ENCODE data around the gene BRD8.

DNA sequence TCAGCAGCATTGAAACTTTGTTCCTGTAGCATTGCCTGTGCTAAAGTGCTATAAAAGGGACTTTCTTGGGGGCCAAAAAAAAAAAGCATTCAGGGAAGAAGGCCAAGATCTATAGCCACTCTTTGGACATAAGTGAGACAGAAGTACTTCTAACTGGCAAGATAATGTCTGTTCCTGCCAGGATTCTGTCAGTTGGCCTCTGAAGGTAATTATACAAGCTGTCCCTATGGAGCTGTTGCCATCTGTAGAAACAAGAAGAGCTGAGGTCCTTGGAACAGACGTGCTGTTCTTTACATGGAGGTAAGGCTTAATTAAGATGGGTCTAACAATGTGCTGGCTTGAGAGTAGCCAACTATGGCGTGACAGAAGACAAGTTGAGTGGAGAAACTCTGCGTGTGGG is 10.2 kb upstream of the BRD8 start:
- TF ChIP-seq, protein P1, sequence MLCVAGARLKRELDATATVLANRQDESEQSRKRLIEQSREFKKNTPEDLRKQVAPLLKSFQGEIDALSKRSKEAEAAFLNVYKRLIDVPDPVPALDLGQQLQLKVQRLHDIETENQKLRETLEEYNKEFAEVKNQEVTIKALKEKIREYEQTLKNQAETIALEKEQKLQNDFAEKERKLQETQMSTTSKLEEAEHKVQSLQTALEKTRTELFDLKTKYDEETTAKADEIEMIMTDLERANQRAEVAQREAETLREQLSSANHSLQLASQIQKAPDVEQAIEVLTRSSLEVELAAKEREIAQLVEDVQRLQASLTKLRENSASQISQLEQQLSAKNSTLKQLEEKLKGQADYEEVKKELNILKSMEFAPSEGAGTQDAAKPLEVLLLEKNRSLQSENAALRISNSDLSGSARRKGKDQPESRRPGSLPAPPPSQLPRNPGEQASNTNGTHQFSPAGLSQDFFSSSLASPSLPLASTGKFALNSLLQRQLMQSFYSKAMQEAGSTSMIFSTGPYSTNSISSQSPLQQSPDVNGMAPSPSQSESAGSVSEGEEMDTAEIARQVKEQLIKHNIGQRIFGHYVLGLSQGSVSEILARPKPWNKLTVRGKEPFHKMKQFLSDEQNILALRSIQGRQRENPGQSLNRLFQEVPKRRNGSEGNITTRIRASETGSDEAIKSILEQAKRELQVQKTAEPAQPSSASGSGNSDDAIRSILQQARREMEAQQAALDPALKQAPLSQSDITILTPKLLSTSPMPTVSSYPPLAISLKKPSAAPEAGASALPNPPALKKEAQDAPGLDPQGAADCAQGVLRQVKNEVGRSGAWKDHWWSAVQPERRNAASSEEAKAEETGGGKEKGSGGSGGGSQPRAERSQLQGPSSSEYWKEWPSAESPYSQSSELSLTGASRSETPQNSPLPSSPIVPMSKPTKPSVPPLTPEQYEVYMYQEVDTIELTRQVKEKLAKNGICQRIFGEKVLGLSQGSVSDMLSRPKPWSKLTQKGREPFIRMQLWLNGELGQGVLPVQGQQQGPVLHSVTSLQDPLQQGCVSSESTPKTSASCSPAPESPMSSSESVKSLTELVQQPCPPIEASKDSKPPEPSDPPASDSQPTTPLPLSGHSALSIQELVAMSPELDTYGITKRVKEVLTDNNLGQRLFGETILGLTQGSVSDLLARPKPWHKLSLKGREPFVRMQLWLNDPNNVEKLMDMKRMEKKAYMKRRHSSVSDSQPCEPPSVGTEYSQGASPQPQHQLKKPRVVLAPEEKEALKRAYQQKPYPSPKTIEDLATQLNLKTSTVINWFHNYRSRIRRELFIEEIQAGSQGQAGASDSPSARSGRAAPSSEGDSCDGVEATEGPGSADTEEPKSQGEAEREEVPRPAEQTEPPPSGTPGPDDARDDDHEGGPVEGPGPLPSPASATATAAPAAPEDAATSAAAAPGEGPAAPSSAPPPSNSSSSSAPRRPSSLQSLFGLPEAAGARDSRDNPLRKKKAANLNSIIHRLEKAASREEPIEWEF (IDR thresholded peaks at IDR 0.05; ENCODE audit: insufficient replicate concordance, low read depth, low read length) = no peak
- TF ChIP-seq NFIC (IDR thresholded peaks at IDR 0.05; ENCODE audit: low read depth, low read length) (no peak), NR2C2 (IDR thresholded peaks at IDR 0.05; ENCODE audit: borderline replicate concordance, control insufficient read depth, insufficient read length, low read depth) (no peak), CEBPB (IDR thresholded peaks at IDR 0.05; ENCODE audit: borderline replicate concordance in 1 of 2, low read depth in 2 of 2, low read length in 2 of 2) (no peak), RFX5 (IDR thresholded peaks at IDR 0.05; ENCODE audit: low read depth, low read length) (no peak), EZH2 (IDR thresholded peaks at IDR 0.05; ENCODE audit: borderline replicate concordance, control insufficient read depth, low read depth, low read length) (no peak), ATF2 (IDR thresholded peaks at IDR 0.05; ENCODE audit: low read length) (no peak)
- TF ChIP-seq, protein P2, sequence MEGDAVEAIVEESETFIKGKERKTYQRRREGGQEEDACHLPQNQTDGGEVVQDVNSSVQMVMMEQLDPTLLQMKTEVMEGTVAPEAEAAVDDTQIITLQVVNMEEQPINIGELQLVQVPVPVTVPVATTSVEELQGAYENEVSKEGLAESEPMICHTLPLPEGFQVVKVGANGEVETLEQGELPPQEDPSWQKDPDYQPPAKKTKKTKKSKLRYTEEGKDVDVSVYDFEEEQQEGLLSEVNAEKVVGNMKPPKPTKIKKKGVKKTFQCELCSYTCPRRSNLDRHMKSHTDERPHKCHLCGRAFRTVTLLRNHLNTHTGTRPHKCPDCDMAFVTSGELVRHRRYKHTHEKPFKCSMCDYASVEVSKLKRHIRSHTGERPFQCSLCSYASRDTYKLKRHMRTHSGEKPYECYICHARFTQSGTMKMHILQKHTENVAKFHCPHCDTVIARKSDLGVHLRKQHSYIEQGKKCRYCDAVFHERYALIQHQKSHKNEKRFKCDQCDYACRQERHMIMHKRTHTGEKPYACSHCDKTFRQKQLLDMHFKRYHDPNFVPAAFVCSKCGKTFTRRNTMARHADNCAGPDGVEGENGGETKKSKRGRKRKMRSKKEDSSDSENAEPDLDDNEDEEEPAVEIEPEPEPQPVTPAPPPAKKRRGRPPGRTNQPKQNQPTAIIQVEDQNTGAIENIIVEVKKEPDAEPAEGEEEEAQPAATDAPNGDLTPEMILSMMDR (IDR thresholded peaks at IDR 0.05 in 2 of 3, conservative IDR thresholded peaks at IDR 0.05 in 1 of 3; ENCODE audit: control insufficient read depth in 2 of 3, extremely low read depth in 1 of 3, insufficient read depth in 1 of 3, low read depth in 3 of 3, low read length in 3 of 3) = no peak
